Measurements from ENCODE around the gene FDPS.
"Not testable (repeated sequence)": the region's sequence is repeated elsewhere in the genome, so short reads cannot be mapped to it uniquely, and the experiment has no call there.

Gene FDPS

DNA sequence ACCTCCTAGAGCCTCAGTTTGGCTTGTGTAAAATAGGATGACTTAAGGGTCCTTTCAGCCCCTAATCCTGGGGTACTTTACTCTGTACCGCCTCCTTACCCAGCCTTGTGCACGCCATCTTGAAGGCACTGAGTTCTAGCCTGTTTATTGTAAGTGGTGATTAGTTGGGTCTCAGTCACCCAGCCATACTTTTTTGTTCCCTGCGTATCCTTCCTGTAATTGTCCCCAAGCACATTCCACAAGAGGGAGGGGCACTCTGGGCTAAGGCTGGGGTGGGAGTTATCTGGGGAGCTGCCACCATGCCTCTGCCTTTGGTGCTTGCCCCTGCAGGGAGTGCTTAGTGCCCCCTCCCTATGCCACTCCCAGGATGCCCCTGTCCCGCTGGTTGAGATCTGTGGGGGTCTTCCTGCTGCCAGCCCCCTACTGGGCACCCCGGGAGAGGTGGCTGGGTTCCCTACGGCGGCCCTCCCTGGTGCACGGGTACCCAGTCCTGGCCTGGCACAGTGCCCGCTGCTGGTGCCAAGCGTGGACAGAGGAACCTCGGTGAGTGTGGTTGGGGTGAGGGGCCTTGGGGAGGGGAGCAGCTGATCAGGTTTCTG is 856 bp downstream of the FDPS start:
- H3K4me3 ChIP-seq (ENCODE audit: low read depth, low read length): peak overlapping the region; percentile 97

GRCh38 chr1:155313261-155313660 is 4.6 kb downstream of the FDPS start:
- no peak overlapping the region for H3K4me3 ChIP-seq (ENCODE audit: low read depth, low read length)
- no peak for DNase-seq (ENCODE audit: low read depth)

More for the DNA sequence above, 856 bp downstream of the FDPS start:
- no peak for DNase-seq (ENCODE audit: low read depth)

- H3K4me3 ChIP-seq (ENCODE audit: low read depth, low read length): no peak overlapping the region
- DNase-seq (ENCODE audit: low read depth): no peak
Observed at GRCh38 chr1:155316922-155317321, 8.3 kb downstream of the FDPS start.

DNA sequence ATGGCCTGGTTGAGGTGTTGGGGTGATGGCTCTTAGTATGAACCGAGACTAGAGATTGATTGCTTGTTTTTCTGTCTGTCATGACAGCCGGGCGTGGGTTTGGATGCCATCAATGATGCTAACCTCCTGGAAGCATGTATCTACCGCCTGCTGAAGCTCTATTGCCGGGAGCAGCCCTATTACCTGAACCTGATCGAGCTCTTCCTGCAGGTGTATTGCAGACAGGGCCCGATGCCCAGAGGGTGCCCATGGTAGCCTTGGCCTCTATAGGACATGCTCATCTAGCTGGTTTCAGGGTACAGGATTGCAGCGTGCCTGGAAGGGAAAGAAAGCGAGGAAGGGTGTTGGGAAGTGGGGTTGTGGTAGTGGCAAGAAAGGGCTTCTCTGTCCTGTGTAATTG is 9.4 kb downstream of the FDPS start:
- no peak for DNase-seq (ENCODE audit: low read depth)
- H3K4me3 ChIP-seq (ENCODE audit: low read depth, low read length): no peak overlapping the region

- no peak for DNase-seq (ENCODE audit: low read depth)
- H3K4me3 ChIP-seq (ENCODE audit: low read depth, low read length): no peak overlapping the region
Observed at GRCh38 chr1:155319536-155319935, 10.9 kb downstream of the FDPS start.

- no peak for DNase-seq (ENCODE audit: low read depth)
- H3K4me3 ChIP-seq (ENCODE audit: low read depth, low read length): peak overlapping the region; percentile 93
Observed at GRCh38 chr1:155320252-155320651, 11.6 kb downstream of the FDPS start.

DNA sequence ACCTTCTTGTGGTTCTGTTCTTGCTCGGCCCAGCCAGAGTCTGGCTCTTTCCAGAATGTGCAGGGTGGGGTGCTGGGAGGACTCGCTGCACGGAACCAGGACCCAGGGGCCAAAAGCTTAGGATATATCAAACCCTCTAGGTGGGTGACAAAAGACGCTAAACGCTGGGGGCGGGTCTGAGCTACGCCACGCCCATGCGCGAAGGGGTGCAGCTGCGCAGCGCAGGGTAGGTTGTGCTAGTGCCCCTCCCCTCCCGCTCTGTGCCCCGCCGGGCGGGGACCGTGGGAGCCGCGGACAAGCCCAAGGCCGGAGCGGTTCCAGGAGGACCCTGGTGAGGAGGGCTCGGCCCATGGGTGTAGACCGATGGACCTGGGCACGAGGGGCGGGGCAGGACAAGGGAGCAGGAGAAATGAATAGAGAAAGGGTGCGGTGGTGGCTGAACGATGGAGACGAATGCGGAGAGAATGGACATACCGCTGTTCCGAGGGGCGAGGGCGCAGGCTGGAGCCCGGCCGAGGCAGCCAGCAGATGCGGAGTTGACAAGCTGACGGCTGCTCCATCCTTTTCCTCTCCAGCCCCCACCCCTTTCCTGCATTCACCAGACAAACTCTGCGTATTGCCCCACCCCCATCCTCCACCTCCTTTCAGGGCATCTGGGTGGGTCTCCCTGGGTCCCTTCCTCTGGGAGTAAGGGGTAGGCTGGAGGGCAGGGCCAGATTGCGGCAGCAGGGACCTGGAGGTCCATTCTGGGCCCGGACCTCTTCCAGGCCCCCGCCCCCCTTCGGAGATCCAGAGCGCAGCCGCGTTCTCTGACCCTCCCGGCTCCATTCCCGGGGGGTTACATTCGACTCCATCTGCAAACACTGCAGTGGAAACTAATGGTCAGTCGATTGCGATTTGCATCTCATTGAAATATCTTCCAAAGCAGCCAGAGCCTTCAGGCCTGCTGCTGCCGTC is 12.3 kb downstream of the FDPS start, which contains the start of gene RUSC1:
TSS of gene RUSC1 (plus strand) at position 234 of the 957 bp plus-strand sequence. CDS start 880 bp downstream, outside the sequence.
- no peak for DNase-seq (ENCODE audit: low read depth)
- peak within 1 kb of the TSS; percentile 93 for H3K4me3 ChIP-seq (ENCODE audit: low read depth, low read length)

DNA sequence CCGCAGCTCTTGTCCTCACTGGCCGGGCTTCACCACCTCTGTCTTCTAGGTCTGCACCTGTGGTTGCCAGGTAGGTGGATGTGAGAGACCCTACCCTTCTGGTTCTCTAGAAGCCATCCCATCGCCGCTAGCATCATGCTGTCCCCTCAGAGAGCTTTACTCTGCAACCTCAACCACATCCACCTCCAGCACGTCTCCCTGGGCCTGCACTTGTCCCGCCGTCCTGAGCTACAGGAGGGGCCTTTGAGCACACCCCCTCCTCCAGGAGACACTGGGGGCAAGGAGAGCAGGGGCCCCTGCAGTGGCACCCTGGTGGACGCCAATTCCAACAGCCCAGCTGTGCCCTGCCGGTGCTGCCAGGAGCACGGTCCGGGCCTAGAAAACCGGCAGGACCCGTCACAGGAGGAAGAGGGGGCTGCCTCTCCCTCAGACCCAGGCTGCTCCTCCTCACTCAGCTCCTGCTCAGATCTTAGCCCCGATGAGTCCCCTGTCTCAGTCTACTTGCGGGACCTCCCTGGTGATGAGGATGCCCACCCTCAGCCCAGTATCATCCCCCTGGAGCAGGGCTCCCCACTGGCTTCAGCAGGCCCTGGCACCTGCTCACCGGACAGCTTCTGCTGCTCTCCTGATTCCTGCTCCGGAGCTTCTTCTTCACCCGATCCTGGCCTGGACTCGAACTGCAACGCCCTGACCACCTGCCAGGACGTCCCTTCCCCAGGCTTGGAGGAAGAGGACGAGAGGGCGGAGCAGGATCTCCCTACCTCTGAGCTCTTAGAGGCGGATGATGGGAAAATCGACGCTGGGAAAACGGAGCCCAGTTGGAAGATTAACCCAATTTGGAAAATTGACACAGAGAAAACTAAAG is 13.2 kb downstream of the FDPS start:
- DNase-seq (ENCODE audit: low read depth): no peak
- H3K4me3 ChIP-seq (ENCODE audit: low read depth, low read length): peak overlapping the region; percentile 93

GRCh38 chr1:155322571-155322952 is 13.9 kb downstream of the FDPS start:
- no peak for DNase-seq (ENCODE audit: low read depth)
- peak overlapping the region; percentile 93 for H3K4me3 ChIP-seq (ENCODE audit: low read depth, low read length)

GRCh38 chr1:155322953-155323728 is 14.5 kb downstream of the FDPS start:
- peak; percentile 90 for DNase-seq (ENCODE audit: low read depth)
- peak overlapping the region; percentile 93 for H3K4me3 ChIP-seq (ENCODE audit: low read depth, low read length)

GRCh38 chr1:155323729-155324036 is 15.0 kb downstream of the FDPS start:
- H3K4me3 ChIP-seq (ENCODE audit: low read depth, low read length): peak overlapping the region; percentile 93
- DNase-seq (ENCODE audit: low read depth): peak; percentile 73

DNA sequence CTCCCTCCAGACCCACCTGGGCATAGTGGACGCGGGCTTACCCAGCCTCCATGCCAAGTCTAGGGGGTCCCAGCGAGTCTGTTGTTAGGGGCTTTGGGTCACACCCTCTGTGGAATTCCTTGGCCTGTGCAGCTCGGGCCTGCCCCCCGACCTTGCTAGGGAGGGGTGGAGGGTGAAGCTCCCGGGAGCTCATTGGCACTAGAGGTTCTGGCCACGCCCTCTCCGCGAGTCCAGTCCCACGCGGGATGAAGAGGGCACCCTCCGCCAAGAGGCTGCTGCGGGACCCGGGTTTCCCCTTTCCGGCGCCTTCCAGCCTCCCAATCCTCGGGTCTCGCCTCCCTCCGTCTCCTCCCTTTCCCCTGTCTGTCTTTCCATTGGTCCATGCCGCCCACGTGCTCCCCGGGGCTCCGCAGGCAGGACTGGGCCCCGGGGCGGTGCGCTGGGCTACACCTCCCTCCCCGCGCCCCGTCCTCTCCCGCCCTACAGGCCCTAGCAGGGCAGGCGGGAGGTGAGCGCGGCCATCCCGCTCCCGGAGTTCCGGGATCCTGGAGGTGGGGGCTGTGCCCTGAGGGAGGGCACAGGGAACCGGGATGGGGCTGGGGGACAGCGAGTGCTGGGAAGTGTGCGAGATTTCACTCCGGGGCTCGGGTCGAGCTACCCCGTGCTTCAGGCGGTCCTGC is 15.5 kb downstream of the FDPS start:
- DNase-seq (ENCODE audit: low read depth): peak; percentile 87
- peak overlapping the region; percentile 93 for H3K4me3 ChIP-seq (ENCODE audit: low read depth, low read length)

DNA sequence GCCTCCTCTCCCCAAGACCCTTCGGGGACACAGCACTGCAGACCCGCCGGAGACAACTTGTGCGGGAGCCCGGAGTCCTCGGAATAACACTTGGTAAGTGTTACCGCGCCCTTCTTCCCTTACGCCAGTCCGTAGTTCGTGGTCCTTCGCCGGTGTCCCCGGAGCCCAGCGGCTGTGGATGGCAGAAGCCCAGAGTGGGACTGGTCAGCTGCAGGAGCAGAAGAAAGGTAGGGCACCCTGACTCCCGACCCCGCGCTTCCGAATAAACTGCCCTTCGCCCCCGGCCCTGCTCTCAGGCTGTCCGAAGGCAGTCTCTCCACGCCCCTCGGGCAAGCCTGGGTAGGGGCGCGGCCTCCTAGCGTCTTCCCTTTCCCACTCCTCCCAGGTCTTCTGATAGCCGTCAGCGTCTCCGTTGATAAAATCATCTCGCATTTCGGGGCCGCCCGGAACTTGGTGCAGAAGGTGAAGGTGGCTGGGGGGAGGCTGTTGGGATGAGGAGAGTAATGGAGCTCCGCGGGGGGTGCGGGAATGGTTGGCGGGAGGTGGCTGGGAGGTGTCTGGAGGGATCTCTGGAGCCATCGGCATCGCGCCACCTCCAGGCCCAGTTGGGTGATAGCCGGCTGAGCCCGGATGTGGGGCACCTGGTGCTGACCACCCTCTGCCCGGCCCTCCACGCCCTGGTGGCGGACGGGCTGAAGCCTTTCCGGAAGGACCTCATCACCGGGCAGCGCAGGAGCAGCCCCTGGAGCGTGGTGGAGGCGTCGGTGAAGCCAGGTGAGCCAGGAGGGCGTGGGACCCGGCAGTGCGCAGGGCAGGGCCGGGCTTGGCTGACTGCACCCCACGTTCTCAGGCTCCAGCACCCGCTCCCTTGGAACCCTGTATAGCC is 16.3 kb downstream of the FDPS start:
- DNase-seq (ENCODE audit: low read depth): no peak

DNA sequence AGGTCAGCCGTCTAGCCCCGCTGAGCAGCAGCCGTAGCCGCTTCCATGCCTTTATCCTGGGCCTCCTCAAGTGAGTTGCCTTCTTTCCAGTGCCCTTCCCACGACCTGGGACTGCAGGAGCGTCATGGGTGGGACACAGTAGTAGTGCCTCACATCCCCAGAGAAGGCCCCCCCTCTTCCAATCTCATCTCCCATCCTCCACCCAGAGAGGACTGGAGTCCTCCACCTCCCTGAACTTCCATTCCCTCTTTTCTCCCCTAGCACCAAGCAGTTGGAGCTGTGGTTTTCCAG is 16.9 kb downstream of the FDPS start:
- no peak for DNase-seq (ENCODE audit: low read depth)
- peak overlapping the region; percentile 93 for H3K4me3 ChIP-seq (ENCODE audit: low read depth, low read length)

More for the DNA sequence above, 16.3 kb downstream of the FDPS start:
- H3K4me3 ChIP-seq (ENCODE audit: low read depth, low read length): peak overlapping the region; percentile 93

- H3K4me3 ChIP-seq (ENCODE audit: low read depth, low read length): no peak overlapping the region
- no peak for DNase-seq (ENCODE audit: low read depth)
Observed at GRCh38 chr1:155326020-155326526, 17.4 kb downstream of the FDPS start.

- DNase-seq (ENCODE audit: low read depth): no peak
- no peak overlapping the region for H3K4me3 ChIP-seq (ENCODE audit: low read depth, low read length)
Observed at GRCh38 chr1:155326631-155327037, 18.0 kb downstream of the FDPS start.

DNA sequence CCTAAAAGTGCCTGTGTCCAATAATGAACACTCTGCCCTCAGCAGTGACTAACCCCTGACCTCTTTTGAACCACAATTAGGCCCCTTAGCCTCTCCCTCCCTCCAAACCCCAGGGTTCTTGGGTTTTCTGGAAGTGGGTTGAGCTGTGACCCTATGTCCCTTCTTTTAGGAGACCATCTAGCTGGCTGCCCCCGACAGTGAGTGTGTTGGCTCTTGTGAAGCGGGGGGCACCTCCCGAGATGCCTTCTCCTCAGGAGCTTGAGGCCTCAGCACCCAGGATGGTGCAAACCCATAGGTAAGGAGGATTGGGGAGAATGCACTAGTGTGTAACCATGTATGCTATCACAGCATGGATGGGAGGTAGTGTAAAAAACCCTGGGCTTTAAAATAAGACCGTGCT is 19.3 kb downstream of the FDPS start:
- no peak for DNase-seq (ENCODE audit: low read depth)
- H3K4me3 ChIP-seq (ENCODE audit: low read depth, low read length): no peak overlapping the region

DNA sequence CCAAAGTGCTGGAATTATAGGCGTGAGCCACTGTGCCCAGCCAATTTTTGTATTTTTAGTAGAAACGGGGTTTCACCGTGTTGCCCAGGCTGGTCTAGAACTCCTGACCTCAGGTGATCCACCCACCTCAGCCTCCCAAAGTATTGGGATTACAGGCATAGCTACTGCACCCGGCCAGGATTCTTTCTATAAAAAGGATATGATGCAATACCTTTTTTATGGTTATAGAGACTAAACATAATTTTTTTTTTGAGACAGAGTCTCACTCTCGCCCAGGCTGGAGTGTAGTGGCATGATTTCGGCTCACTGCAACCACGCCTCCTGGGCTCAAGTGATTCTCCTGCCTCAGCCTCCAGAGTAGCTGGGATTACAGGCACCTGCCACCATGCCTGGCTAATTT is 20.2 kb downstream of the FDPS start:
- H3K4me3 ChIP-seq (ENCODE audit: low read depth, low read length); DNase-seq (ENCODE audit: low read depth): not testable (repeated sequence)
